ENCODE measurements around the gene MOGAT1. TPM values are rescaled to one million over a fixed set of nuclear protein-coding genes. Genes with fewer than 3 reads are reported as not detected.

The MOGAT1 gene
- total and polyA plus RNA-seq, 2 of the 4 experiments (the other 2 are of a cell fraction): not detected

- TF ChIP-seq BHLHE40 (IDR thresholded peaks at IDR 0.05; ENCODE audit: low read depth, low read length) (no peak), RFX5 (IDR thresholded peaks at IDR 0.05; ENCODE audit: low read depth, low read length) (no peak), MXI1 (IDR thresholded peaks at IDR 0.05; ENCODE audit: borderline replicate concordance, low read depth, low read length) (no peak), CEBPB (IDR thresholded peaks at IDR 0.05; ENCODE audit: low read depth, low read length) (no peak)
Measured at GRCh38 chr2:222663479-222663878, 8.0 kb upstream of the MOGAT1 start (continued).

DNA sequence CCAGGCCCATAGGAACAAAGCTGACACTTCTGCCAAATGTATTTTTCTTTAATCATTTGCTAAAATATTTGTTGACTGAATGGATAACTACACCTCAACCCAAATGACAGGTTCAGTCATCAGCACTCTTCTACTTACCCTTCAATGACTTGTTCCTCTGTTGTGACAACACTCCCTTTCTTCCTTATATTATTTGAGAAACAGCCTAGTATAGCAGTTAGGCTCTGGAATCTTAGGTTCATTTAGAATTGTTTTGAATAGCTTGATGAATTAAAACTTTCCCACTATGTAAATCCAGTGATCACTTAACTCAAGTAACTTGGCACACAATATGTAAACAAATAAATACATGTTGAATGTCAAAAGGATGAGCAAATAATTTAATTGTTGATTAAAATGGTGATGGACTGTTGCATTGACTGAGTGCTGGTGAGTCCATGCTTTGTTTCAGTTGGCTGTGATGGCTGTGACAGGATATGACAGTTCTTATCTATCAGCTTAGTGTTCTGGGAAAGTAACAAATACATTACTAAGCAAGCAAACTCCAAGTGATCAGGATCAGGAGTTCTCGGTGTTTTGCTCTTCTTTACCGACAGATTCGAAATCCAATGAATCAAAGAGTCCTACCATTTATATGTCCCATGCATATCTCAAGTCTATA is 2.8 kb upstream of the MOGAT1 start:
- in situ Hi-C loops (cut with MboI; ENCODE audit: low sequenced_read_pairs): no loop called here
- Histone ChIP-seq H2AK9ac (replicated peaks; ENCODE audit: low read depth, low read length, poor library complexity) (no peak overlapping the region), H3K27me3 (ENCODE audit: control insufficient read depth, insufficient read depth, low read length) (peaks cover 34% of the 10 kb centered on the region), H3K18ac (ENCODE audit: low read depth, low read length) (no peak overlapping the region), H3K4me3 (ENCODE audit: insufficient read depth, low read depth, low read length) (no peak overlapping the region), H4K5ac (ENCODE audit: low read depth, low read length) (no peak overlapping the region), H2AK5ac (ENCODE audit: low read depth, low read length) (no peak overlapping the region), H3K79me1 (ENCODE audit: low read depth in 1 of 2, low read length in 2 of 2) (no peaks in the 10 kb centered on the region), H3K9ac (ENCODE audit: low read depth, low read length) (no peak overlapping the region), H2BK20ac (ENCODE audit: low read depth, low read length) (no peak overlapping the region), H3K4ac (ENCODE audit: low read depth, low read length) (no peak overlapping the region), H3K56ac (ENCODE audit: extremely low read depth, insufficient read depth, low read length) (no peak overlapping the region), H3K4me1 (ENCODE audit: control insufficient read depth, insufficient read depth, low read length) (no peaks in the 10 kb centered on the region), H3K27ac (ENCODE audit: insufficient read depth, low read length) (no peak overlapping the region), H3K9me3 (ENCODE audit: control insufficient read depth, insufficient read depth, low read length) (no peaks in the 10 kb centered on the region), H3K9me1 (ENCODE audit: insufficient read depth, low read length) (no peaks in the 10 kb centered on the region), H3K4me2 (ENCODE audit: low read depth, low read length) (no peak overlapping the region), H2AFZ (replicated peaks; ENCODE audit: low read length, poor library complexity) (no peak overlapping the region), H4K20me1 (ENCODE audit: insufficient read depth, low read length) (no peaks in the 10 kb centered on the region), H2BK15ac (ENCODE audit: low read depth, low read length) (no peak overlapping the region), H4K8ac (ENCODE audit: low read depth in 2 of 2, low read length in 2 of 2) (no peak overlapping the region), H2BK120ac (ENCODE audit: low read depth, low read length) (no peak overlapping the region), H2BK5ac (ENCODE audit: low read depth, low read length, poor library complexity, severe bottlenecking) (no peak overlapping the region), H3K14ac (replicated peaks; ENCODE audit: low read depth, low read length) (no peak overlapping the region), H4K91ac (ENCODE audit: insufficient read depth, low read depth, low read length) (no peak overlapping the region), H3K23ac (ENCODE audit: low read depth, low read length) (no peak overlapping the region), H3K36me3 (ENCODE audit: control insufficient read depth, insufficient read depth, low read length) (no peaks in the 10 kb centered on the region)
- no peak for DNase-seq
- BruUV-seq (replicated peaks): no TSS peak
- dilution Hi-C loops (cut with HindIII; ENCODE audit: low sequenced_read_pairs, unreplicated experiment): no loop called here
- intact Hi-C loops (cut with micrococcal nuclease): no loop called here
- CTCF ChIA-PET: no interaction called here
- POLR2A ChIA-PET (ENCODE audit: unreplicated experiment): no interaction called here
- ATAC-seq (ENCODE audit: low read depth): no peak
- WGBS, 2 experiments (ENCODE audit: extremely low coverage in 2 of 2, insufficient read length in 1 of 2): 83% methylated on average over 3 of the region's 3 CpGs; no CpG with 5 or more reads in 1 of the 2 experiments
- no peak for TF ChIP-seq MAFK (IDR thresholded peaks at IDR 0.05; ENCODE audit: low read depth, low read length)
- TF ChIP-seq SMC3 (IDR thresholded peaks at IDR 0.05; ENCODE audit: low read depth, low read length): no peak
- no peak for TF ChIP-seq ELK1 (IDR thresholded peaks at IDR 0.05; ENCODE audit: borderline replicate concordance, low read depth, low read length)
- no peak for TF ChIP-seq CTCF (conservative IDR thresholded peaks at IDR 0.05; ENCODE audit: low read depth, low read length)
- TF ChIP-seq RFX5 (IDR thresholded peaks at IDR 0.05; ENCODE audit: low read depth, low read length): no peak
- no peak for TF ChIP-seq RAD21 (IDR thresholded peaks at IDR 0.05; ENCODE audit: low read length)
- no peak for TF ChIP-seq POLR2A (IDR thresholded peaks at IDR 0.05; ENCODE audit: low read depth, low read length)
- TF ChIP-seq MXI1 (IDR thresholded peaks at IDR 0.05; ENCODE audit: borderline replicate concordance, low read depth, low read length): no peak
- TF ChIP-seq CHD1 (IDR thresholded peaks at IDR 0.05; ENCODE audit: low read depth, low read length): no peak
- no peak for TF ChIP-seq RCOR1 (IDR thresholded peaks at IDR 0.05; ENCODE audit: insufficient replicate concordance, low read length)
- no peak for TF ChIP-seq MAZ (IDR thresholded peaks at IDR 0.05; ENCODE audit: borderline replicate concordance, low read depth, low read length)
- TF ChIP-seq BHLHE40 (IDR thresholded peaks at IDR 0.05; ENCODE audit: low read depth, low read length): no peak
- TF ChIP-seq CEBPB (IDR thresholded peaks at IDR 0.05; ENCODE audit: low read depth, low read length): no peak
